Body of pancreas (tissue), 4 donors: ENCODE results near the gene PRKAG2. TPM values are rescaled to one million over a fixed set of nuclear protein-coding genes. Genes with fewer than 3 reads are reported as not detected.
"Not testable (repeated sequence)": the region's sequence is repeated elsewhere in the genome, so short reads cannot be mapped to it uniquely, and the experiment has no call there.

Experiments used
- ATAC-seq: fragments of 150-250 bp; one replicate; pipeline ENCODE4 v1.9.1; 2016
- DNase-seq, 4 donors: peaks; one replicate each; pipeline ENCODE4 v3.0.0-alpha.2; 2019
- H3K27ac ChIP-seq, 4 donors: fragments of 200-600 bp; sonication (generic); 1 replicate in 3 of 4; 2 replicates in 1 of 4; pipeline versions ENCODE4 v1.5.1 to v1.6.1; 2016 to 2019; ENCODE audit warnings: mild to moderate bottlenecking in 1 of 4, mixed read lengths in 1 of 4, moderate library complexity in 1 of 4
- H3K27me3 ChIP-seq, 2 donors: fragments of 200-600 bp; sonication (generic); one replicate each; pipeline ENCODE4 v1.6.0; 2016; ENCODE audit warnings: mild to moderate bottlenecking in 1 of 2
- H3K36me3 ChIP-seq, 2 donors: fragments of 200-600 bp; sonication (generic); replicated peaks in 1 of 2; 2 replicates each; pipeline ENCODE4 v1.5.1; 2016; ENCODE audit warnings: low read depth in 2 of 2; ENCODE audit not compliant: insufficient read depth in 1 of 2
- H3K4me1 ChIP-seq: fragments of 200-600 bp; sonication (generic); one replicate; pipeline ENCODE4 v1.6.0; 2016
- H3K4me3 ChIP-seq, 2 donors: fragments of 200-600 bp; sonication (generic); 1 replicate in 1 of 2; 2 replicates in 1 of 2; pipeline ENCODE4 v1.5.1; 2016 to 2019
- H3K9me3 ChIP-seq, 3 donors: fragments of 200-600 bp; sonication (generic); 1 replicate in 2 of 3; 2 replicates in 1 of 3; pipeline ENCODE4 v1.5.1; 2016
- CTCF ChIP-seq, 7 experiments: fragments of 450-650 bp in 4 of 7; fragments of 200-600 bp in 3 of 7; sonication (generic) in 3 of 7; IDR thresholded peaks; one replicate each; pipeline ENCODE4 v1.5.1; 2016 to 2019; ENCODE audit warnings: antibody characterized with exemption in 7 of 7
- POLR2A ChIP-seq, 3 donors: fragments of 450-650 bp; IDR thresholded peaks; one replicate each; pipeline ENCODE4 v1.6.1; 2016; ENCODE audit warnings: antibody characterized with exemption in 3 of 3, mild to moderate bottlenecking in 2 of 3
- WGBS, 2 donors: methylation state at CpG; one replicate each; pipeline ENCODE4 v1.1.5; 2017; 5-methylcytosine and 5-hydroxymethylcytosine counted together
- intact Hi-C: fragments of 100-400 bp; cut with DNase I; formaldehyde crosslinking; loops from one replicate; pipeline ENCODE4 v1.15.1; 2023
- total RNA-seq, 2 donors: library from RNA; depleted of rRNA; stranded (reverse); fragments of >200 nt; gene quantifications; one replicate each; pipeline ENCODE4 v1.1.0, GENCODE V29; 2016

PRKAG2 gene
- total RNA-seq, 2 donors from 2014 or later = 9.9 to 24.4 TPM

GRCh38 chr7:151541709-151542499 is 335.0 kb downstream of the PRKAG2 start:
- 84 to 88% methylated on average over 17 of the region's 17 CpGs for WGBS, 2 donors
- ATAC-seq = no peak

GRCh38 chr7:151540146-151540545 is 336.8 kb downstream of the PRKAG2 start:
- no peaks in the 10 kb centered on the region for H3K27me3 ChIP-seq
- WGBS, 2 donors = 88 to 95% methylated on average over 4 of the region's 4 CpGs
- ATAC-seq (no peak), DNase-seq (no peak)
- no peak overlapping the region for H3K4me3 ChIP-seq
- H3K9me3 ChIP-seq = no peaks in the 10 kb centered on the region
- H3K27ac ChIP-seq = no peak overlapping the region
- intact Hi-C loops = no loop called here
- TF ChIP-seq CTCF (IDR thresholded peaks at IDR 0.05) = no peak
- H3K36me3 ChIP-seq = no peaks in the 10 kb centered on the region
- no peaks in the 10 kb centered on the region for H3K4me1 ChIP-seq

More at GRCh38 chr7:151541709-151542499, 335.0 kb downstream of the PRKAG2 start:
- TF ChIP-seq CTCF (IDR thresholded peaks at IDR 0.05) (no peak), POLR2A (IDR thresholded peaks at IDR 0.05) (no peak)
- Histone ChIP-seq H3K36me3 (no peaks in the 10 kb centered on the region), H3K4me1 (no peaks in the 10 kb centered on the region), H3K4me3 (no peak overlapping the region), H3K27me3 (no peaks in the 10 kb centered on the region), H3K27ac (no peak overlapping the region), H3K9me3 (no peaks in the 10 kb centered on the region)
- intact Hi-C loops = no loop called here
- no peak for DNase-seq

GRCh38 chr7:151539088-151539671 is 337.7 kb downstream of the PRKAG2 start:
- DNase-seq = peak in 2 of 4 donors; percentile 29 to 48
- TF ChIP-seq POLR2A (IDR thresholded peaks at IDR 0.05) (no peak), CTCF (IDR thresholded peaks at IDR 0.05) (no peak)
- Histone ChIP-seq H3K4me1 (no peaks in the 10 kb centered on the region), H3K36me3 (no peaks in the 10 kb centered on the region), H3K27ac (no peak overlapping the region), H3K9me3 (no peaks in the 10 kb centered on the region), H3K4me3 (no peak overlapping the region), H3K27me3 (no peaks in the 10 kb centered on the region)
- intact Hi-C loops = no loop called here
- WGBS, 2 donors = 75 to 82% methylated on average over 9 of the region's 9 CpGs
- peak; percentile 66 for ATAC-seq

GRCh38 chr7:151537818-151538561 is 338.9 kb downstream of the PRKAG2 start:
- Histone ChIP-seq H3K4me3 (no peak overlapping the region), H3K4me1 (no peaks in the 10 kb centered on the region), H3K36me3 (no peaks in the 10 kb centered on the region), H3K27me3 (no peaks in the 10 kb centered on the region), H3K27ac (no peak overlapping the region), H3K9me3 (no peaks in the 10 kb centered on the region)
- 37 to 42% methylated on average over 8 of the region's 8 CpGs for WGBS, 2 donors
- ATAC-seq (no peak), DNase-seq (no peak)
- intact Hi-C loops = no loop called here
- no peak for TF ChIP-seq CTCF (IDR thresholded peaks at IDR 0.05)
- no peak for TF ChIP-seq POLR2A (IDR thresholded peaks at IDR 0.05)

GRCh38 chr7:151536178-151536577 is 340.7 kb downstream of the PRKAG2 start:
- WGBS, 2 donors = 78 to 79% methylated on average over 2 of the region's 2 CpGs
- not testable (repeated sequence) for H3K4me3 ChIP-seq

More at GRCh38 chr7:151536178-151536577, 340.7 kb downstream of the PRKAG2 start:
- intact Hi-C loops, H3K27me3 ChIP-seq, H3K4me1 ChIP-seq, DNase-seq, ATAC-seq, H3K27ac ChIP-seq, H3K9me3 ChIP-seq, H3K36me3 ChIP-seq: not testable (repeated sequence)
